IMR-90 (cell line): ENCODE data around the gene SLC2A11. TPM values are rescaled to one million over a fixed set of nuclear protein-coding genes. Genes with fewer than 3 reads are reported as not detected.

Experiments
- ATAC-seq: fragments of 200-7000 bp; cut with Tn5 transposase; 2 replicates; pipeline ENCODE4 v1.9.1; 2020; ENCODE audit warnings: low read depth, mild to moderate bottlenecking, moderate library complexity
- BruUV-seq: library from RNA; stranded (reverse); fragments of 400-500 nt; replicated peaks from 2 replicates; lab custom pipeline; 2021; lab: Mats Ljungman, UMichigan
- CTCF ChIA-PET: fragments of 300-600 bp; formaldehyde crosslinking; extraction: SDS; loops from one replicate; lab custom pipeline; 2021; ENCODE audit warnings: antibody characterized with exemption; lab: Yijun Ruan, JAX
- POLR2A ChIA-PET: fragments of 300-600 bp; sonication (Branson Sonifier 250); formaldehyde crosslinking; loops from one replicate; lab custom pipeline; 2022; ENCODE audit warnings: antibody characterized with exemption; ENCODE audit not compliant: unreplicated experiment; lab: Charles Lee
- DNase-seq: peaks from one replicate; pipeline ENCODE4 v3.0.0; 2013
- H2AFZ ChIP-seq: replicated peaks from 2 replicates; pipeline ENCODE3; 2013; ENCODE audit warnings: low read length, mild to moderate bottlenecking; ENCODE audit not compliant: poor library complexity
- H2AK5ac ChIP-seq: 2 replicates; pipeline ENCODE4 v1.6.1; 2013; ENCODE audit warnings: low read depth, low read length, inconsistent platforms
- H2AK9ac ChIP-seq: replicated peaks from 2 replicates; pipeline ENCODE3; 2013; ENCODE audit warnings: mild to moderate bottlenecking, low read depth, low read length, moderate library complexity; ENCODE audit not compliant: poor library complexity
- H2BK120ac ChIP-seq: 2 replicates; pipeline ENCODE4 v1.6.1; 2013; ENCODE audit warnings: low read depth, low read length, inconsistent platforms
- H2BK15ac ChIP-seq: 3 replicates; pipeline ENCODE4 v1.6.1; 2013; ENCODE audit warnings: low read depth, low read length, inconsistent platforms
- H2BK20ac ChIP-seq: 2 replicates; pipeline ENCODE4 v1.6.1; 2013; ENCODE audit warnings: low read depth, mild to moderate bottlenecking, inconsistent platforms, low read length, moderate library complexity
- H2BK5ac ChIP-seq: 2 replicates; pipeline ENCODE4 v1.6.1; 2013; ENCODE audit warnings: mild to moderate bottlenecking, low read depth, low read length, inconsistent platforms; ENCODE audit not compliant: poor library complexity, severe bottlenecking
- H3K14ac ChIP-seq: replicated peaks from 2 replicates; pipeline ENCODE4 v1.6.1; 2013; ENCODE audit warnings: low read depth, low read length, inconsistent platforms
- H3K18ac ChIP-seq: 2 replicates; pipeline ENCODE4 v1.6.1; 2013; ENCODE audit warnings: low read depth, low read length, control low read depth
- H3K23ac ChIP-seq: 2 replicates; pipeline ENCODE4 v1.6.1; 2013; ENCODE audit warnings: low read depth, low read length, inconsistent platforms
- H3K27ac ChIP-seq: 2 replicates; pipeline ENCODE4 v1.5.1; 2013; ENCODE audit warnings: mild to moderate bottlenecking, control low read depth, low read length; ENCODE audit not compliant: insufficient read depth
- H3K27me3 ChIP-seq: 2 replicates; pipeline ENCODE4 v1.6.1; 2013; ENCODE audit warnings: low read length; ENCODE audit not compliant: control insufficient read depth, insufficient read depth
- H3K36me3 ChIP-seq: 2 replicates; pipeline ENCODE4 v1.6.1; 2013; ENCODE audit warnings: low read length, mixed read lengths; ENCODE audit not compliant: control insufficient read depth, insufficient read depth
- H3K4ac ChIP-seq: 2 replicates; pipeline ENCODE4 v1.6.1; 2013; ENCODE audit warnings: low read depth, low read length, inconsistent platforms
- H3K4me1 ChIP-seq: 2 replicates; pipeline ENCODE4 v1.6.1; 2013; ENCODE audit warnings: low read length, mixed read lengths; ENCODE audit not compliant: control insufficient read depth, insufficient read depth
- H3K4me2 ChIP-seq: 2 replicates; pipeline ENCODE4 v1.6.1; 2013; ENCODE audit warnings: low read depth, mild to moderate bottlenecking, control low read depth, low read length, moderate library complexity
- H3K4me3 ChIP-seq: 2 replicates; pipeline ENCODE4 v1.5.1; 2013; ENCODE audit warnings: low read depth, mild to moderate bottlenecking, control low read depth, low read length, moderate library complexity; ENCODE audit not compliant: insufficient read depth
- H3K56ac ChIP-seq: 2 replicates; pipeline ENCODE4 v1.6.1; 2013; ENCODE audit warnings: low read length, inconsistent platforms; ENCODE audit not compliant: insufficient read depth; ENCODE audit errors: extremely low read depth
- H3K79me1 ChIP-seq, 2 experiments: 2 replicates each; pipeline ENCODE4 v1.6.1; 2013; ENCODE audit warnings: low read length in 2 of 2, inconsistent platforms in 1 of 2, low read depth in 1 of 2
- H3K9ac ChIP-seq: 2 replicates; pipeline ENCODE4 v1.6.1; 2013; ENCODE audit warnings: low read depth, low read length, control low read depth
- H3K9me1 ChIP-seq: 2 replicates; pipeline ENCODE4 v1.6.1; 2013; ENCODE audit warnings: low read length, inconsistent platforms; ENCODE audit not compliant: insufficient read depth
- H3K9me3 ChIP-seq: 2 replicates; pipeline ENCODE4 v1.6.1; 2013; ENCODE audit warnings: low read length; ENCODE audit not compliant: control insufficient read depth, insufficient read depth
- H4K20me1 ChIP-seq: 2 replicates; pipeline ENCODE4 v1.6.1; 2013; ENCODE audit warnings: low read length, inconsistent platforms; ENCODE audit not compliant: insufficient read depth
- H4K5ac ChIP-seq: 2 replicates; pipeline ENCODE4 v1.6.1; 2013; ENCODE audit warnings: mild to moderate bottlenecking, low read depth, low read length, control low read depth
- H4K8ac ChIP-seq, 2 experiments: 2 replicates each; pipeline ENCODE4 v1.6.1; 2013; ENCODE audit warnings: low read depth in 2 of 2, low read length in 2 of 2, control low read depth in 1 of 2, inconsistent platforms in 1 of 2
- H4K91ac ChIP-seq: 2 replicates; pipeline ENCODE4 v1.6.1; 2013; ENCODE audit warnings: low read depth, low read length, inconsistent platforms; ENCODE audit not compliant: insufficient read depth
- CEBPB ChIP-seq: IDR thresholded peaks from 2 replicates; pipeline ENCODE4 v1.6.1; 2012; ENCODE audit warnings: low read depth, low read length, improper control_type of control experiment
- CHD1 ChIP-seq: IDR thresholded peaks from 2 replicates; pipeline ENCODE4 v1.6.1; 2012; ENCODE audit warnings: low read depth, low read length, improper control_type of control experiment
- MAFK ChIP-seq: IDR thresholded peaks from 2 replicates; pipeline ENCODE4 v1.6.1; 2012; ENCODE audit warnings: low read depth, low read length, improper control_type of control experiment
- MAZ ChIP-seq: IDR thresholded peaks from 2 replicates; pipeline ENCODE4 v1.6.1; 2012; ENCODE audit warnings: low read depth, mild to moderate bottlenecking, low read length, improper control_type of control experiment, moderate library complexity, borderline replicate concordance
- MXI1 ChIP-seq: IDR thresholded peaks from 2 replicates; pipeline ENCODE4 v1.6.1; 2012; ENCODE audit warnings: low read depth, mild to moderate bottlenecking, low read length, moderate library complexity, borderline replicate concordance
- NFE2L2 ChIP-seq: fragments of 150-350 bp; IDR thresholded peaks from 2 replicates; pipeline ENCODE4 v1.6.1; 2016; ENCODE audit warnings: low read depth, mild to moderate bottlenecking, low read length
- POLR2A ChIP-seq: IDR thresholded peaks from 2 replicates; pipeline ENCODE4 v1.6.1; 2012; ENCODE audit warnings: mild to moderate bottlenecking, low read depth, low read length
- RAD21 ChIP-seq: IDR thresholded peaks from 2 replicates; pipeline ENCODE4 v1.6.1; 2012; ENCODE audit warnings: low read length, improper control_type of control experiment
- RCOR1 ChIP-seq: IDR thresholded peaks from 2 replicates; pipeline ENCODE4 v1.6.1; 2012; ENCODE audit warnings: mild to moderate bottlenecking, low read length, improper control_type of control experiment; ENCODE audit not compliant: insufficient replicate concordance
- SMC3 ChIP-seq: fragments of 150-350 bp; IDR thresholded peaks from 2 replicates; pipeline ENCODE4 v1.6.1; 2016; ENCODE audit warnings: low read depth, mild to moderate bottlenecking, antibody characterized with exemption, low read length, moderate library complexity
- WGBS, 2 experiments: methylation state at CpG; one replicate each; pipeline versions ENCODE4 v1.1.5 to v1.1.7; 2013; ENCODE audit warnings: missing lambda C conversion rate in 2 of 2; ENCODE audit not compliant: insufficient read length in 1 of 2; ENCODE audit errors: extremely low coverage in 2 of 2; 5-methylcytosine and 5-hydroxymethylcytosine counted together
- dilution Hi-C: fragments of 300-500 bp; cut with HindIII; formaldehyde crosslinking; loops from one replicate; pipeline ENCODE4 v1.14.3; 2018; ENCODE audit warnings: low sequenced_read_pairs; ENCODE audit not compliant: unreplicated experiment
- in situ Hi-C: fragments of 300-500 bp; cut with MboI; formaldehyde crosslinking; loops from 3 replicates; pipeline ENCODE4 v1.14.3; 2019; ENCODE audit warnings: low sequenced_read_pairs, inconsistent platforms, mixed read lengths
- intact Hi-C: fragments of 100-400 bp; cut with micrococcal nuclease; formaldehyde crosslinking; loops from 2 replicates; pipeline ENCODE4 v1.10.0; 2022
- polyA plus RNA-seq, 3 experiments: library from polyadenylated mRNA; depleted of rRNA; stranded (reverse); fragments of >200 nt; gene quantifications; 2 replicates each; pipeline ENCODE4 v1.2.3, GENCODE V29; 2012; ENCODE audit warnings: low replicate concordance in 1 of 3
- total RNA-seq: library from RNA; depleted of rRNA; stranded (reverse); fragments of >200 nt; gene quantifications from 2 replicates; pipeline ENCODE4 v1.2.3, GENCODE V29; 2012
- TF ChIP-seq, protein P1 (sequence below): fragments of 150-350 bp; IDR thresholded peaks from 2 replicates; pipeline ENCODE4 v1.6.1; 2016; ENCODE audit warnings: low read depth, mild to moderate bottlenecking, low read length, moderate library complexity, borderline replicate concordance

The SLC2A11 gene
- total and polyA plus RNA-seq, 2 of the 4 experiments (the other 2 are of a cell fraction): 3.2 to 8.7 TPM

DNA sequence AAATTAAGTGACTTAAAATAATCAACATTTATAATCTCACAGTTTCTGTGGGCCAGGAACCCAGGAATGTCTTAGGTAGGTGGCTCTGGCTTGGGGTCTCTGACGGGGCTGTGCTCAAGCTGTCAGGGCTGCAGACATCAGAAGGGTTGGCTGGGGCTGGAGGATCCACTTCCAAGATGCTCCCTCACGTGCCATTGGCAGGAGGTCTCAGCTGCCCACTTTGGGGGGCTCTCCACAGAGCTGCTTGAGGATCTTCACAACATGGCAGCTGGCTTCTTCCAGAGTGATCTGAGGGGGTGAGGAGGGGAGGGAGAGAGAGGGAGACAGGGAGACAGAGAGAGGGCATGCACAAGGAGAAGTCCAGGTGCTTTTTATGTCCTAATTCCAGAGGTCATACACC, 18.1 kb downstream of the SLC2A11 start:
- H3K79me1 ChIP-seq: no peaks in the 10 kb centered on the region
- peaks cover 8% of the 10 kb centered on the region; the same call in 1 of the 2 replicates for H3K9me1 ChIP-seq
- no peaks in the 10 kb centered on the region for H3K4me1 ChIP-seq
- no peak overlapping the region for H2AK5ac ChIP-seq
- H4K91ac ChIP-seq: no peak overlapping the region
- H3K4ac ChIP-seq: no peak overlapping the region
- H3K18ac ChIP-seq: no peak overlapping the region
- no peak for DNase-seq
- H3K14ac ChIP-seq: no peak overlapping the region
- no peak overlapping the region for H4K8ac ChIP-seq
- H3K27me3 ChIP-seq: no peaks in the 10 kb centered on the region
- H2AK9ac ChIP-seq: no peak overlapping the region
- H3K9me3 ChIP-seq: no peaks in the 10 kb centered on the region
- in situ Hi-C loops: loop anchor here (5.0 kb wide), 1 partner anchor 62 kb away; no protein-coding TSS in a partner anchor
- ATAC-seq: no peak
- no TSS peak for BruUV-seq
- H3K4me2 ChIP-seq: no peak overlapping the region
- no peaks in the 10 kb centered on the region; the same call in none of the 2 replicates for H3K36me3 ChIP-seq
- H4K5ac ChIP-seq: no peak overlapping the region
- no peak overlapping the region for H2BK20ac ChIP-seq
- TF ChIP-seq RAD21: no peak
- no peak for TF ChIP-seq MXI1
- no peak for TF ChIP-seq CEBPB
- TF ChIP-seq SMC3: no peak
- no peak for TF ChIP-seq MAZ
- no peak for TF ChIP-seq CHD1
- no peak for TF ChIP-seq MAFK
- TF ChIP-seq POLR2A: no peak
- TF ChIP-seq, protein P1, sequence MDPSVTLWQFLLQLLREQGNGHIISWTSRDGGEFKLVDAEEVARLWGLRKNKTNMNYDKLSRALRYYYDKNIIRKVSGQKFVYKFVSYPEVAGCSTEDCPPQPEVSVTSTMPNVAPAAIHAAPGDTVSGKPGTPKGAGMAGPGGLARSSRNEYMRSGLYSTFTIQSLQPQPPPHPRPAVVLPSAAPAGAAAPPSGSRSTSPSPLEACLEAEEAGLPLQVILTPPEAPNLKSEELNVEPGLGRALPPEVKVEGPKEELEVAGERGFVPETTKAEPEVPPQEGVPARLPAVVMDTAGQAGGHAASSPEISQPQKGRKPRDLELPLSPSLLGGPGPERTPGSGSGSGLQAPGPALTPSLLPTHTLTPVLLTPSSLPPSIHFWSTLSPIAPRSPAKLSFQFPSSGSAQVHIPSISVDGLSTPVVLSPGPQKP: no peak
- TF ChIP-seq NFE2L2: no peak
- no peak for TF ChIP-seq RCOR1
- no peak overlapping the region for H3K9ac ChIP-seq
- dilution Hi-C loops: no loop called here
- no peak overlapping the region for H2BK5ac ChIP-seq
- H3K4me3 ChIP-seq: no peak overlapping the region
- no peak overlapping the region for H3K27ac ChIP-seq
- H2BK15ac ChIP-seq: no peak overlapping the region
- H2AFZ ChIP-seq: no peak overlapping the region
- 57% methylated on average over 1 of the region's 2 CpGs; no CpG with 5 or more reads in 1 of the 2 experiments for WGBS, 2 experiments
- H4K20me1 ChIP-seq: no peaks in the 10 kb centered on the region
- H3K56ac ChIP-seq: no peak overlapping the region
- H3K23ac ChIP-seq: no peak overlapping the region
- POLR2A ChIA-PET: no interaction called here
- intact Hi-C loops: no loop called here
- CTCF ChIA-PET: no interaction called here
- no peak overlapping the region for H2BK120ac ChIP-seq
